ENCODE data around the gene MAP2K5.

MAP2K5 gene

GRCh38 chr15:67678993-67679392 is 136.5 kb downstream of the MAP2K5 start:
- DNase-seq = no peak

- no peak for DNase-seq
Measured at GRCh38 chr15:67680641-67681040, 138.1 kb downstream of the MAP2K5 start.

GRCh38 chr15:67685008-67685599 is 142.6 kb downstream of the MAP2K5 start:
- DNase-seq = no peak

- DNase-seq = no peak
Measured at GRCh38 chr15:67685716-67686115, 143.2 kb downstream of the MAP2K5 start.

- DNase-seq = no peak
Measured at GRCh38 chr15:67690936-67691335, 148.4 kb downstream of the MAP2K5 start.

GRCh38 chr15:67691450-67691849 is 148.9 kb downstream of the MAP2K5 start:
- no peak for DNase-seq

GRCh38 chr15:67692573-67692972 is 150.1 kb downstream of the MAP2K5 start:
- DNase-seq = no peak

GRCh38 chr15:67696087-67696486 is 153.6 kb downstream of the MAP2K5 start:
- DNase-seq = no peak

- DNase-seq = no peak
Measured at GRCh38 chr15:67700023-67700422, 157.5 kb downstream of the MAP2K5 start.

- DNase-seq = no peak
Measured at GRCh38 chr15:67701669-67702068, 159.2 kb downstream of the MAP2K5 start.

- DNase-seq = no peak
Measured at GRCh38 chr15:67707520-67708283, 165.2 kb downstream of the MAP2K5 start.

- DNase-seq = no peak
Measured at GRCh38 chr15:67708500-67708899, 166.0 kb downstream of the MAP2K5 start.

- DNase-seq = no peak
Measured at GRCh38 chr15:67715170-67715569, 172.7 kb downstream of the MAP2K5 start.

GRCh38 chr15:67716171-67716570 is 173.7 kb downstream of the MAP2K5 start:
- DNase-seq = no peak

- DNase-seq = no peak
Measured at GRCh38 chr15:67717776-67718175, 175.3 kb downstream of the MAP2K5 start.

GRCh38 chr15:67719330-67719959 is 176.9 kb downstream of the MAP2K5 start:
- DNase-seq = no peak

GRCh38 chr15:67720556-67721175 is 178.2 kb downstream of the MAP2K5 start:
- no peak for DNase-seq

GRCh38 chr15:67722030-67722817 is 179.7 kb downstream of the MAP2K5 start:
- DNase-seq = no peak

- no peak for DNase-seq
Measured at GRCh38 chr15:67723294-67724024, 181.0 kb downstream of the MAP2K5 start.

- no peak for DNase-seq
Measured at GRCh38 chr15:67724691-67725375, 182.3 kb downstream of the MAP2K5 start.

- DNase-seq = no peak
Measured at GRCh38 chr15:67730135-67730534, 187.6 kb downstream of the MAP2K5 start.

Measured in stimulated activated CD4-positive, alpha-beta T cell treated with anti-CD3 and anti-CD28 coated beads, Interleukin-15, amount 100 ng/mL, for 24 hours (primary cell).